ENCODE results near the gene PAXIP1.

PAXIP1 gene

DNA sequence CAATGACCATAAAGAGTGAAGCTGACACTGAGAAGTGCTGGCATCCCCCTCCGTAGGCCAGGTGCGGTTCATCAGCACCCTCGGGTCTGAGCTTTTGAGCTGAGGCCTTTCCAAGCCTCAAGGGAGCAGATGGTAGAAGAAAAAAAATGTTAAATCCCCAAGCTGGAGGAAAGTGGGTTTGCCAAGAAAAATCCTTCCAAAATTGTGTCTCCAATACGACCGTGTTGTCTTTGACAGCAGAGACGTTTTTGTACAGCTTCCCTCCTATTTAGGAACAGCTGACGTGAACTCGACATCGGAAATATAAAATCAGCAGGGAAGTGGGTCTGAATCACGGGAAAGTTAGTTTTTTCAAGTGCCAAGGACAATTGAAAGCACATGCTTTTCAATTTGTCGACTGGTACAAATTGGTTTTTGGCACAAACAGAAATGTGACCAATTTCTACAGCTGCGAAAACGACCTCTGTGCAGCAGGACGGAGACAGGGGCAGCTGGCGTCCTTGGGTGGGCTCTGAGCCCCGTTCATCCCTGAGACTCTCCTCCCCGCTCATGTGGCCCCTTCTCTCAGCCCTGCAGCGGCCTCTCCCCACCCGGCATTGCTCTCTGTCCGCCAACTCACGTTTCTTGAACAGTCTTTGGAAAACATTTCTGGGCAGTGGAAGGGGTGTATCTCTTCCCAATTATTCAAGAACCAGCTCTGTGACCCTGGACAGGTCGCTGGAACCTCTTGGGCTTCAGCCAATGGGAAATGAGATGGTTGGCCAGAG lies 89.9 kb downstream of the PAXIP1 start:
- no peak for DNase-seq (ENCODE audit: low spot score)

DNA sequence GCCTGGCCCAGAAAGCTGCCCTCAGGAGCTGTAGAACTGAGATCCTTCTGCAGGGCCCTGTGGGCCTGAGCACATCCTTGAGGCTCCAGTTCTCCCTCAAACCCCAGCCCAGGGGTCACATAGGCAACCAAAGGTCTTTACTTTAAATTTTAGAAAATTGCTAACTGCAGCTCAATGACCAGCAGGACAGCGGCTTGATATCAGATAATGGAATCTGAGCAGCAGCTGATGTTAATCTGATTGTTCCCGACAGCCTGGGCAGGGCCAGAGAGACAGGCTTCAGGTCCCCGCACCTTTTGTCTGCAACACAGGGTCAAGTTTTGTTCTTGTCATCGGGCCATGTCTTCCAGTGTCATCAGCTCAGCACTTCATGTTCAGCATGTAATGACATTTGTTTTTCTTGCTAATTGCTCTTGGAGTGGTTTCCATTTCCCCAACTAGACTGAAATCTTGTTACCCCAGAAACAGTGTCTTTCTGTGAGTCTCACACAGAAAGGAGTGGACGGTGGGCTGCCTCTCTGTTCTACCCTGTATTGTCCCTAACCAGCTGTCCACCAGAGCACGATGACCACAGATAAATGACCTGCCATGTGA lies 91.0 kb downstream of the PAXIP1 start:
- DNase-seq (ENCODE audit: low spot score): no peak

DNA sequence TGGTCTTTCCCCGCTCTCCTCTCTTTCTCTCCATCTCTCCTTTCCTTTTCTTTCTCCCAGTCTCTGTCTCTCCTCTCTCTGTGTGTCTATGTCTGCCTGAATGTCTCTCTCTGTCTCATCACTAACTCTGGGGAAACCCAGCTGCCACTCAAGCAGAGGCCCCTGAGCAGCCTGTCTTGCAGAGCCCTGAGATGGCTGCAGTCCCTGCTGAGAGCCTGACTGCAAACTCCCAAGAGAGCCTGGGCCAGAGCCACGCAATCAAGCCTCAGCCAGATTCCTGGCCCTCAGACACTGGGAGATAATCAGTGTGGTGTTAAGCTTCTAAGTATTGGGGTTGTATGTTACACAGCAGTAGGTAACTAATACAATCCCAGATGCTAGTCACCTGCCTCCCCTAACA lies 91.5 kb downstream of the PAXIP1 start:
- no peak for DNase-seq (ENCODE audit: low spot score)

DNA sequence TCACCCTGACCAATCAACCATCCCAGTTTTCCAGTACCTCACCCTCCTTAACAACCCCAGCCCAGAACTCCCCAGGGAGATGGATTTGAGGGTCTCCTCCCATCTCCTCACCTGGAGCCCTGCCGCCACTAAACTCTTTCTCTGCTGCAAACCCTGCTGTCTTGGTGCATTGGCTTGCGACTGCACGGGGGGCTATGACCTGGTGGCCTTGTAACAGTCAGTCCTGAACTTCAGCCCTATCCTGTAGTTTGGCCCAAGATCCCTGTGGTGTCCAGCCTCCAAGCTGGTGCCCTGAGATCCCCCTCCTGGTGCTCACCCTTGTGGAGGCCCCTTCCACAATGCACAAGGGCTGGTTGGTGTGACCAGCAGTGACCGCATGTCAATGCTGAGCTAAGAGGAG lies 91.9 kb downstream of the PAXIP1 start:
- no peak for DNase-seq (ENCODE audit: low spot score)

DNA sequence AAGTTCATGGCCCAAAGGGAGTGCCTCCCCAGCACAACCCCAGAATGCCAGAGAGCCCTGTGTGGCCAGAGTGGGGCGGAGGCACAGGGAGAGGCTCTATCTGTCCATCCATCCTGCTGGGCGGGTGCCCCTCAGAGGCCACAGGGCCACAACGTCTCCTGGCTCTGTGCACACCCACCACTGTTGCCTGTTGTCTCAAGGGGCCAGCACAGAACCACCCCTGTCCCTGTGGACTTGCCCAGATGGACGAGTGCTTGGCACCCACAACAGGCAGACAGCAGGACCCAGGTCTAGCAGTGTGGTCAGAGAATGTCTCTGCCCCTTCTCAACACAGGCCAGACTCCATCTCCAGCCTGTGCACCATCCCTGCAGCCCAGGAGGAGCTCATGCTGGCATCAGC lies 92.8 kb downstream of the PAXIP1 start:
- DNase-seq (ENCODE audit: low spot score): no peak

DNA sequence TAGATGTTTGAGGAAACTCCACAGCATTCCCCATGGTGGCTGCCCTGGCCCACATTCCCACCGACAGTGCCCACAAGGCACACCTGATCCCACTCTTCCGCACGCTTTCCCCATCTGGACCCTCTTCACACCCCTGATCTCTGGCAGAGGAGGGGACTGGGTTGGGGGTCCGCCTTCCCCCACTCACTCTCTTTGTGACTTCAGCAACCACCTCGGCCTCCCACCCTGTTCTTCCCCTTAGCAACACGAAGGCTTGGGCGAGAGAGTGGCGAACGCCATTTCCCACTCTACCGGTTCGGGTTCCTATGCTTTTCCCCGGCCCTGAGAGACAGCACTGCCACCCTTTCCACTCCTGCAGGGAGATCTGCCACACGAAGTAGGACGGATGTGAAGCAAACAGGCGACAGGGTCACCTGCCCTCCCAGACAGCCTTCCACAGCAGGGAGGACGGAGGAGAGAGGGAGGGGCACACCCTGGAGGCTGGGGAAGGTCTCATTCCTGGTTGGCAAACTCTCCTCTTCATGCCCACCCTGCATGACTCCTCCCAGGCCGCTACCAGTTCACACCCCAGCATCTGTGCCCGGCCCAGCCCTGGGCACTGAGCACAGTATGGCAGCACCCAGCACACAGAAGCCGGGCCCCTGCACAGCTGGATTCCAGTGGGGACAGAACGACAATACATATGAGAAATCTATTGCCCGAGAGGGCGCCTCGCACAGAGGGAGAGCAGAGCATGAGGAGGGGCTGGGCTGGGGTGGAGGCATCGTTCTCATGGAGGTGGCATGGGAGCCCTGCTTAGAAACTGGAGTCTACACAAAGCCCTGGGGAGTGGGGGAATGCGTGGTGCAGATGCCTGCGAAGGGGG lies 93.5 kb downstream of the PAXIP1 start:
- DNase-seq (ENCODE audit: low spot score): no peak

DNA sequence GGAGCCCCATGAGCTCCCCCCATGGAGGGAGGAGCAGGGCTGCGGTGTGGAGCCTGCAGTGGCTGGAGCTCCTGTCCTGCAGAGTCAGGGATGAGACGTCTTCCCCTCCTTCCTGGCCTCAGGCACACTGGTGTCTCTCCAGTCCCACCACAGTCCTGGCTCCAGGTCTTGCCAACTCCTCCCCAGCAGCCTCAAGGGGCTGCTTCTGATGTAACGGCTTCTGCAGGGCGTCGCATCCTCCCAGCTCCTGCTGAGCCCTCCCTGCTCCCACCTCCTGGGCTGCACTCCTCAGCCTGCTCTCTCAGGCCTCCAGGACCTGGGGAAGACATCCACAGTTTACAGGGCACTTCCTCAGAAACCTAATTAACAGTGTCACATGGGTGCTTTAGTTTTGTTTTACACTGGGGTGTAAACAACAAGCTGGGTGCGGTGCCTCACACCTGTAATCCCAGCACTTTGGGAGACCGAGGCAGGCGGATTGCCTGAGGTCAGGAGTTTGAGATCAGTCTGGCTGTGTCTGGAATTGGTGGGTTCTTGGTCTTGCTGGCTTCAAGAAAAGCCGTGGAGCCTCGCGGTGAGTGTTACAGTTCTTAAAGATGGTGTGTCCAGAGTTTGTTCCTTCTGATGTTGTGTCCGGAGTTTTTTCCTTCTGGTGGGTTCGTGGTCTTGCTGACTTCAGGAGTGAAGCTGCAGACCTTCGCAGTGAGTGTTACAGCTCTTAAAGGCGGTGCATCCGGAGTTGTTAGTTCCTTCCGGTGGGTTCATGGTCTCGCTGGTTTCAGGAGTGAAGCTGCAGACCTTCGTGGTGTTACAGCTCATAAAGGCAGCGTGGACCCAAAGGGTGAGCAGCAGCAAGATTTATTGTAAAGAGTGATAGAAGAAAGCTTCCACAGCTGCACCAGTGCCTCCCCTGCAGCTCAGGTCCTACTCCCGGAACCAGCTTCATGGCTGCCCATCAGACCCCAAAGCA lies 95.0 kb downstream of the PAXIP1 start:
- no peak for DNase-seq (ENCODE audit: low spot score)

DNA sequence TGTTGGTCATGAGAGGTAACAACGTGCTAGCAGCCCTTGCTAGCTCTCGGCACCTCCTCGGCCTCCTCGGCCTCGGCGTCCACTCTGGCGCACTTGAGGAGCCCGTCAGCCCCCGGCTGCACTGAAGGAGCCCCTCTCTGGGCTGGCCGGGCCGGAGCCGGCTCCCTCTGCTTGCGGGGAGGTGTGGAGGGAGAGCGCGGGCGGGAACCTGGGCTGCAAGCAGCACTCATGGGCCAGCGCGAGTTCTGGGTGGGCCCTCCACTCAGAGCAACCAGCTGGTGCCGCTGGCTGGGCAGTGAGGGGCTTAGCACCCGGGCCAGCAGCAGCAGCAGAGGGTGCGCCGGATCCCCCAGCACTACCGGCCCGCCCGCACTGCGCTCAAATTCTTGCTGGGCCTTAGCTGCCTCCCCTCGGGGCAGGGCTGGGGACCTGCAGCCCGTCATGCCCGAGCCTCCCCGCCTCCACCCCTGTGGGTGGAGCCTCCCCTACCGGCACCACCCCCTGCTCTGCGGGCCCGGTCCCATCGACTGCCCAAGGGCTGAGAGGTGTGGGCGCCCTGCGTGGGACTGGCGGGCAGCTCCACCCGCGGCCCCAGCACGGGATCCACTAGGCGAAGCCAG lies 96.1 kb downstream of the PAXIP1 start:
- DNase-seq (ENCODE audit: low spot score): no peak

DNA sequence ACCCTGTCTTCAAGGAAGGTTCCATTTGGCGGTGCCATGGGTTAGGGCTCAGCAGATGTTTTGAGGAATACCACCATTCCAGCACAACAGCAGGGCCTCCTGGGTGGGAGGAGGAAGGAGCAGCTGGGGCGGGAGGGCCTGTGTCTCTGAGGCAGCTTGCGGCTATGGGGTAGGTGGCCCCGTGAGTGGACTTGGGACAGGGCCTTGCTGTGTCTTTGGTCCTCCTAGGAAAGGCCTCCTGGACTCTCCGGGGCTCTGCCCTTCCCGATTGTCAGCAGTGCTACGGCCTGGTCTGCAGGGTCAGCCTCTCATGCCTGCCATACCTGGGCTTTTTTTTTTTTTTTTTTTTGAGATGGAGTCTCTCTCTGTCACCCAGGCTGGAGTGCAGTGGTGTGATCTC lies 96.7 kb downstream of the PAXIP1 start:
- DNase-seq (ENCODE audit: low spot score): no peak

DNA sequence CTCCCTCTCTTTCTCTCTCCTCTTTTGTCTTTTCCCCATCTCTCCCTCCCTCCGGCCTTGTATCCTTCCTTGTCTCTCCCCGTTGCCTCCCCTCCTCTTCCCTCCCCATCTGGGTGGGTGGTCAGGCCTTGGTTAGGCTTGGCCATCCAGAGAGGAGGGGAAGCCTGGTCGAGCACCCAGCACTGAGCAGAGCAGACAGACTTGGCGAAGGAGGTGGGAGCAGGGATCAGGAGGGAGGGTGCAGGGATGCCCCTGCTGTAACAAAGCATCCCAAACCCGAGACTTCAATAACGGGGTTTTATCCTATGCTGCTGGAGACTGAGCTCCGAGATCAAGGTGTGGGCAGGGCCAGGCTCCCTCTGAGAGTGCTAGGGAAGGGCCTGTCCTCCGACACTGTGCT lies 97.3 kb downstream of the PAXIP1 start:
- no peak for DNase-seq (ENCODE audit: low spot score)

DNA sequence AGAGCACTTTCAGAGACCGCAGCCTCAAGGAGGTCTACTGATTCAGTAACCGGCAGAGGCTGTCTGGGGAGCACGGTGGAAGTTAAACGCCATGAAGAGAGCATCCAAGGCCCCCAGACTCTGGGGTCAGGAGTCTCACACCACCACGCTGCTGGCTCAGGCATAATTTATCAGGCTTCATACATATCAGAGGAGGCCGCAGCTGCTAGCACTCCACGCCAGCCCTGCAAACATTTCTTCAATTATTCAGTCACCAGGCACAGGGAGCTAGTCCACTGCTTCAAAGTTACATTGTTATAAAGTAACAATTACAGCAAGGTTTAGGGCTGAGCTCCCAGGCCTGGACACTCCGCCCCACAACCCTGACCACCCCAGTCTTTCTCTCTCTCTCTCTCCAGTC lies 97.8 kb downstream of the PAXIP1 start:
- no peak for DNase-seq (ENCODE audit: low spot score)

DNA sequence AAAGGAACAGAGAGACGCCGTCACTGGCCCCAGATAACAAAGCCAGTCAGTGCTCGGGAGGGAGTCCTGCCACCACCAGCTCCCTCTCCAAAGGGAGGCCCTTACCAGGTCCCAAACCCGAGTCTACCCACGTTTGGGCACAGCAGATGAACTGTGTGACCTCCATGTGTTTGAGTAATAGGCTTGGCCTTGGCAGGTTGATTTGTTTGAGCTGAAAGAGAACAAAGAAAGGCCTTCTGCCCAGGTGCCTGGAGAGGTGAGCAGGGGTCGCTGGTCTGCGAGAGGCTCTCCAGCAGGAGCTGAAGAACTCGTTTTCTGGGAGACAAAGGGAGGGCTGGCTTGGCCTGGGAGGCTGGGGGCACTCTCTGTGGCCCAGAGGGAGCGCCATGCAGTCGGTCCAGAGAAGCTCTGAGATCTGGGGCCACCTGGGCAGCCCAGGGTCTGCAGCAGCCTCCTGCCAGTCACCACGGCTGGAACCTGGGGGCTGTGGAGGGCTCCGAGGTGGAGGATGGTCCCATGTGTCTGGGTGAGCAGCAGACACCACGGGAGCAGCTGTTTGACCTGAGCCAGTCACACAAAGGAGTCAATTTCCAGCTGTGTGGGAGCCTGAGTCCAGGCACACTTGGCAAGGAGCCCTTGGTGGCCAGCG lies 99.7 kb downstream of the PAXIP1 start:
- DNase-seq (ENCODE audit: low spot score): no peak

DNA sequence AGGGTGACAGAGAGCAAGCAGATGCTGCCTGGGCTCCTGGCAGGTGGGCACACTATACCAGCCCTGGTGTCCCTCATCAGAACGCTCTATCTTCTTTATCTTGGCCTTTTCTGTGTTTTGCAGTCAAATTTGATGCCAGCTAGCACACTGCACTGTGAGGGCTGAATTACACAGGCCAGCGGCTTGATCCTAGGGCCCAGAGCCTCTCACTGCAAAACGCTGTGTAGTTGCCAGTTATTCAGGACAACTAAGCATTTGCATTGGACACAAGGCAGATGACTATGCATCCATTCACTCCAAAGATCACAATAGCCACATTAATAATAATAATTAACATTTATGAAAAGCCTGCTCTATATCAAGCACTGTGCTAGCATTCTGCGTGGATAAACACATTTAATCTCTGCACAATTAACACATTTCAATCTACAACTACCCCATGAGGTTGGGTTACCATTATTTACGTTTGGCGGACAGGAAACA lies 100.3 kb downstream of the PAXIP1 start:
- DNase-seq (ENCODE audit: low spot score): no peak

DNA sequence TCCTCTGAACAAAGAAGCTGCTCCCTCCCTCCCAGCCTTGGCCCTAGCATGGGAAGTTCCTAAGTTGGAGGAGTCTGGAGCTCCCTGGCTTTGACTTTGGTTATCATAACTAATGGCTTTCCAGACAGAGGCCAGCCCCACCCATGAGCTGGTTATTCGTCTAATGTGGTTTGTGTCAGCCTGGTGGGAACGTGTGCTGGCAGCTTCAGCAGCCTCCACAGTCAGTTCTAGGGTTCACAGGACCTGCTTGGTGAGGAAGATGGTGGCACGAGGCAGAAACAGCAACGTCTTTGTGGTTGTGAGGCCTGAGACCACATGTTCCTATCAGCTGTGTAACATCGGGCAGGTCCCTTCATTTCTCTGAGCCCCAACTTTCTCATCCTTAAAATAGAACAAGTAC lies 103.1 kb downstream of the PAXIP1 start:
- no peak for DNase-seq (ENCODE audit: low spot score)

DNA sequence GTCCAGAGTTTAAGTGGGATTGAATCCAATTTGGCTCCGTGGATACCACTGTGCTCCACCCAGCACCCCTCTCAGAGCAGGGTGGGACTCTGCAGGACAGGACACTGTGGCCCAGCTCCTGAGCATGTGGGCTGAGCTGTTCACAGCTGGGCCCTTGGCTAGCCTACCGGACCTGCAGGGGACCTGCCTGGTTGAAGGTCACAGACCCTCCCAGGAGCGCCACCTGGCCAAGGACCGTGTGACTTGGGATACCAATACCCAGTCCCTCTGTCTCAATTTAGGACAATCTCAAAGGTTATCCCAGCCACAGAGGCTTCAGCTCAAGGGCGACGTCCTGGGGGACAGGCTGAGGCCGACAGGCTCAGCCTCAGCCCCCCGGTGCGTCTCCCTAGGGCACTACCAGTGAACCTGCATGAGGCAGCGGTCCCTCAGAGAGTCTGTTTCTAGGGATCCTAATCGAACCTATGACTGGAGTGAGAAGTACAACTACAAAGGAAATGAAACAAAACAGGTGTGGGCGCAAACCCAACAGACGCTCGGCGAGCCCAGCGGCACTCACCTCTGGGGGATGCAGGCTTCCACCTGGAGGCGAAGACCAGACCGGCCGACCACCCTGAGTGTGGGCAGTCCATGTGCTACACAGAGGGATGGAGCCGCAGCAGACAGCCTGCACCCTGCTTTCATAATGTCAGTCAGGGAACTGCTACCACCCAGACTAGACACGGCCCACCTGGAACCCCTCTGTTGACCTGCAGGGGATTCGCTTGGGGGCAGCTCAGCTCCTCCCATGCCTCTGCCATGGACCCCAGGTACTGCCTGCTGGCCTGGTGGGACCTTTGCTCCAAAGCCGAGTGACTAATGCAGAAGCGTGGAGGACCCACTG lies 103.7 kb downstream of the PAXIP1 start:
- no peak for DNase-seq (ENCODE audit: low spot score)

DNA sequence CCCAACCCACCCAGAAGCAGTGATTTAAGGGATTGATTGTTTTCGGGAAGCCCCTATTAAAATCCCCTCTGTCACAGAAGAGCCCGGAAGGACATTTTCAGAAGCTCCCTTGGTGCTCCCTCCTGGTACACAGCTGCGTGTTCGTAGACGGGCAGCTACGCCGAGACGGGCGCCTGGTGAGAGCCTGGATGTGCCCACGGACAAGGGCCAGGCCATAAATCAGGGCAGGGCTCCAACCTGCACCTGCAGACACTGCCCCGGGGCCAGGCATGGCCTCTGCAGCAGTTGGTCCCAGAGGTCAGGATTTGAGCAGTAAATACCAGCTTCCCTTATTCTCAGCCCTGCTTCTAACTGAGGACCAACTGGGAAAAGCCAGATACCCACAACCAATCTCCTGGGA lies 106.8 kb downstream of the PAXIP1 start:
- no peak for DNase-seq (ENCODE audit: low spot score)

All from COLO829 (cell line).